DOHH2 (cell line): ENCODE measurements around the gene KIAA0586.
"Not testable (repeated sequence)": the region's sequence is repeated elsewhere in the genome, so short reads cannot be mapped to it uniquely, and the experiment has no call there.

Source experiments
- H3F3A ChIP-seq: fragments of 200-600 bp; sonication (generic), shearing (Covaris generic); 2 replicates; pipeline ENCODE4 v1.6.0; 2016; ENCODE audit warnings: antibody characterized with exemption, mild to moderate bottlenecking; ENCODE audit not compliant: control insufficient read depth, insufficient read depth
- H3K27ac ChIP-seq: fragments of 200-600 bp; sonication (generic); 2 replicates; pipeline ENCODE4 v1.5.1; 2014; ENCODE audit warnings: low read depth, mild to moderate bottlenecking, low read length, moderate library complexity
- H3K27me3 ChIP-seq: fragments of 200-600 bp; sonication (generic); 2 replicates; pipeline ENCODE4 v1.6.1; 2014; ENCODE audit warnings: mild to moderate bottlenecking, low read length, mixed read lengths; ENCODE audit not compliant: control insufficient read depth
- H3K36me3 ChIP-seq: fragments of 200-600 bp; sonication (generic); 2 replicates; pipeline ENCODE4 v1.6.1; 2014; ENCODE audit warnings: mild to moderate bottlenecking, low read length, moderate library complexity, mixed read lengths; ENCODE audit not compliant: control insufficient read depth
- H3K4me1 ChIP-seq: fragments of 200-600 bp; sonication (generic); 2 replicates; pipeline ENCODE4 v1.6.1; 2014; ENCODE audit warnings: mild to moderate bottlenecking, low read length, mixed read lengths; ENCODE audit not compliant: control insufficient read depth
- H3K4me2 ChIP-seq: fragments of 200-600 bp; sonication (generic); 2 replicates; pipeline ENCODE4 v1.6.0; 2014; ENCODE audit warnings: mild to moderate bottlenecking, low read length, moderate library complexity
- H3K4me3 ChIP-seq: fragments of 200-600 bp; sonication (generic); 2 replicates; pipeline ENCODE4 v1.5.1; 2014; ENCODE audit warnings: mild to moderate bottlenecking, low read length, mixed read lengths
- H3K79me2 ChIP-seq: fragments of 200-600 bp; sonication (generic); 2 replicates; pipeline ENCODE4 v1.6.1; 2014; ENCODE audit warnings: mild to moderate bottlenecking, low read length, mixed read lengths; ENCODE audit not compliant: control insufficient read depth
- H3K9me2 ChIP-seq: fragments of 200-600 bp; sonication (generic); replicated peaks from 2 replicates; pipeline ENCODE4 v1.6.1; 2014; ENCODE audit warnings: mild to moderate bottlenecking, low read length, mixed read lengths; ENCODE audit not compliant: control insufficient read depth
- H3K9me3 ChIP-seq: fragments of 200-600 bp; sonication (generic); 2 replicates; pipeline ENCODE4 v1.6.1; 2014; ENCODE audit warnings: antibody characterized with exemption, low read length, mixed read lengths; ENCODE audit not compliant: control insufficient read depth, insufficient read depth
- H4K20me1 ChIP-seq: fragments of 200-600 bp; sonication (generic); 2 replicates; pipeline ENCODE4 v1.6.0; 2014; ENCODE audit warnings: low read depth, mild to moderate bottlenecking, antibody characterized with exemption, low read length, moderate library complexity; ENCODE audit not compliant: control insufficient read depth, insufficient read depth
- EZH2phosphoT487 ChIP-seq: fragments of 200-600 bp; sonication (generic); IDR thresholded peaks from 2 replicates; pipeline ENCODE4 v1.6.1; 2017; ENCODE audit warnings: borderline replicate concordance, mild to moderate bottlenecking, antibody characterized with exemption, low read length, moderate library complexity, mixed read lengths
- TF ChIP-seq, protein P1 (sequence below): fragments of 200-600 bp; sonication (generic); IDR thresholded peaks from one replicate; pipeline ENCODE4 v1.5.1; 2014; ENCODE audit warnings: antibody characterized with exemption, mild to moderate bottlenecking, low read depth, low read length; ENCODE audit not compliant: poor library complexity, severe bottlenecking

Gene KIAA0586

DNA sequence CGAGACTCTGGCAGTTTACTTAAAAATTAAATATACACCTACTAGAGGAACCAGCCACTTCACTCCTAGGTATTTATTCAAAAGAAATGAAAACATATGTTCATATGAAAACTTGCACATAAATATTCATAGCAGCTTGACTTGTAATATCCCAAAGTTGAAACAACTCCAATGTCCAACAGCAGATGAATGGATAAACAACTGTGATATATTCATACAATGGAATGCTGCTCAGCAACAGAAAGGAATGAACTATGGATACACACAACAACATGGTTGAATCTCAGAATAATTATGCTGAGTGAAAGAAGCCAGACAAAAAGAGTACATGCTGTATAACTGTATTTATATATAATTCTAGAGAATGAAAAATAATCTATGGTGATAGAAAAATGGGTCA is 156.9 kb downstream of the KIAA0586 start:
- TF ChIP-seq, protein P1, sequence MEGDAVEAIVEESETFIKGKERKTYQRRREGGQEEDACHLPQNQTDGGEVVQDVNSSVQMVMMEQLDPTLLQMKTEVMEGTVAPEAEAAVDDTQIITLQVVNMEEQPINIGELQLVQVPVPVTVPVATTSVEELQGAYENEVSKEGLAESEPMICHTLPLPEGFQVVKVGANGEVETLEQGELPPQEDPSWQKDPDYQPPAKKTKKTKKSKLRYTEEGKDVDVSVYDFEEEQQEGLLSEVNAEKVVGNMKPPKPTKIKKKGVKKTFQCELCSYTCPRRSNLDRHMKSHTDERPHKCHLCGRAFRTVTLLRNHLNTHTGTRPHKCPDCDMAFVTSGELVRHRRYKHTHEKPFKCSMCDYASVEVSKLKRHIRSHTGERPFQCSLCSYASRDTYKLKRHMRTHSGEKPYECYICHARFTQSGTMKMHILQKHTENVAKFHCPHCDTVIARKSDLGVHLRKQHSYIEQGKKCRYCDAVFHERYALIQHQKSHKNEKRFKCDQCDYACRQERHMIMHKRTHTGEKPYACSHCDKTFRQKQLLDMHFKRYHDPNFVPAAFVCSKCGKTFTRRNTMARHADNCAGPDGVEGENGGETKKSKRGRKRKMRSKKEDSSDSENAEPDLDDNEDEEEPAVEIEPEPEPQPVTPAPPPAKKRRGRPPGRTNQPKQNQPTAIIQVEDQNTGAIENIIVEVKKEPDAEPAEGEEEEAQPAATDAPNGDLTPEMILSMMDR, result no peak
- no peak for TF ChIP-seq EZH2phosphoT487

DNA sequence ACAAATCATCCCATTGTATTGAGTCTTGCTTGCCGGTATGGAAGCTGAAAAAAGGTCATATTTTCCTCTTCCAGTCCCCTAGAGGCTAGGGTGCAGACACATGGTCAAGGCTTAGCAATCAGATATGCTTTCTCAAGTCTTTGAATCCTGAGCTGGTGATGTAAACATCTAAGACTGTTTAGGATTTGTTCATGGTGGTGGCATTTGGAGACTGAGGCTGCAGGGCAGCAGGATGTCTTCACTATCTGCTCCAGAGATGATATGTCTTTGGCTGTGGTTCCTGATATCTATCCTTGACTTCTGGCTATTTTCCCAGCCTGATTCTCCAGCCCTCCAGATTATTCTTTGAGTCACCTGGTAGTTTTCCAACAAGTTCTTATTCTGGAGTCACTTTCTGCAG is 159.8 kb downstream of the KIAA0586 start:
- Histone ChIP-seq H3K27me3 (no peaks in the 10 kb centered on the region), H3K36me3 (no peaks in the 10 kb centered on the region), H3K9me3 (no peaks in the 10 kb centered on the region), H3K4me1 (no peaks in the 10 kb centered on the region), H3K4me2 (no peak overlapping the region), H3F3A (no peaks in the 10 kb centered on the region), H4K20me1 (no peaks in the 10 kb centered on the region), H3K4me3 (no peak overlapping the region), H3K27ac (no peak overlapping the region), H3K9me2 (no peaks in the 10 kb centered on the region), H3K79me2 (no peaks in the 10 kb centered on the region)
- no peak for TF ChIP-seq EZH2phosphoT487
- TF ChIP-seq, protein P1, result no peak

More for the DNA sequence above, 156.9 kb downstream of the KIAA0586 start:
- no peak overlapping the region for H3K27ac ChIP-seq
- no peak overlapping the region for H3K4me2 ChIP-seq
- H3K9me3 ChIP-seq, result no peaks in the 10 kb centered on the region
- no peaks in the 10 kb centered on the region for H4K20me1 ChIP-seq
- no peaks in the 10 kb centered on the region for H3K4me1 ChIP-seq
- no peaks in the 10 kb centered on the region for H3K79me2 ChIP-seq
- H3K4me3 ChIP-seq, result no peak overlapping the region
- no peaks in the 10 kb centered on the region for H3K27me3 ChIP-seq
- H3K36me3 ChIP-seq, result no peaks in the 10 kb centered on the region
- H3F3A ChIP-seq, result no peaks in the 10 kb centered on the region
- no peaks in the 10 kb centered on the region for H3K9me2 ChIP-seq

DNA sequence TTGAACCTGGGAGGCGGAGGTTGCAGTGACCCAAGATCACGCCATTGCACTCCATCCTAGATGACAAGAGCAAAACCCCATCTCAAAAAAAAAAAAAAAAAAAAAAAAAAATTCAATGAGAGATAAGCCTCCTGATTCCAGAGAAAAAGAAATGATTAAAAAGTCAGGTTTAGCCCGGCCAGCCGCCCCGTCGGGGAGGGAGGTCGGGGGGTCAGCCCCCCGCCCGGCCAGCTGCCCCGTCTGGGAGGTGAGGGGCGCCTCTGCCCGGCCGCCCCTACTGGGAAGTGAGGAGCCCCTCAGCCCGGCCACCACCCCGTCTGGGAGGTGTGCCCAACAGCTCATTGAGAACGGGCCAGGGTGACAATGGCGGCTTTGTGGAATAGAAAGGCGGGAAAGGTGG is 160.8 kb downstream of the KIAA0586 start:
- not testable (repeated sequence) for H3F3A ChIP-seq, H3K4me3 ChIP-seq, H4K20me1 ChIP-seq, H3K36me3 ChIP-seq, H3K79me2 ChIP-seq, H3K9me2 ChIP-seq, H3K4me1 ChIP-seq, H3K27ac ChIP-seq, H3K9me3 ChIP-seq, H3K4me2 ChIP-seq, H3K27me3 ChIP-seq

DNA sequence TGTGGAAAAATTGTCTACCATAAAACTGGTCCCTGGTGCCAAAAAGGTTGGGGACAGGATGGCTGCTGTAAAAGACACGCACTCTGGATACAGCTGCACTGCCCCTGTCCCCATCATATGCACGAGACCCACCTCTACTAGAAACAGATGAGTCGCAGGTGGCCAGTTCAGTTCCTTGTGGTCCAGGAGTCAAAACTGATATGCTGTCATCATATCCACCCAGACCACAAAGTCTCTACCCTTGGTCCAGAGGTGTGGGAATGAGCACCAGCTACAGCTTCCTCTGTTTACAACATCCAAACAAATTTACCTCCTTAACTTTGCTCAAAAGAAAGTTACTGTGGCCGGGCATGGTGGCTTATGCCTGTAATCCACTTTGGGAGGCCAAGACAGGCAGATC is 166.5 kb downstream of the KIAA0586 start:
- no peaks in the 10 kb centered on the region for H3K79me2 ChIP-seq
- H3K4me2 ChIP-seq, result no peak overlapping the region
- H3K9me3 ChIP-seq, result no peaks in the 10 kb centered on the region
- H3K36me3 ChIP-seq, result no peaks in the 10 kb centered on the region
- H4K20me1 ChIP-seq, result no peaks in the 10 kb centered on the region
- H3K9me2 ChIP-seq, result no peaks in the 10 kb centered on the region
- H3F3A ChIP-seq, result no peaks in the 10 kb centered on the region
- H3K4me3 ChIP-seq, result no peak overlapping the region
- H3K4me1 ChIP-seq, result no peaks in the 10 kb centered on the region
- TF ChIP-seq, protein P1, result no peak
- TF ChIP-seq EZH2phosphoT487, result no peak
- no peaks in the 10 kb centered on the region for H3K27me3 ChIP-seq
- no peak overlapping the region for H3K27ac ChIP-seq
